ENCODE measurements around the gene LMF1.

GRCh38 chr16:1012135-1012534 lies 41.4 kb upstream of the LMF1 start:
- TF ChIP-seq SRF (IDR thresholded peaks at IDR 0.05; ENCODE audit: low read depth, low read length) = no peak
- no peak for TF ChIP-seq CTCF (IDR thresholded peaks at IDR 0.05; ENCODE audit: control extremely low read depth in 1 of 3, insufficient read depth in 1 of 3, low read depth in 1 of 3, low read length in 3 of 3)
- TF ChIP-seq ATF2 (IDR thresholded peaks at IDR 0.05; ENCODE audit: low read length) = no peak
- TF ChIP-seq ZNF274 (IDR thresholded peaks at IDR 0.05; ENCODE audit: borderline replicate concordance, extremely low read depth, low read length) = no peak
- TF ChIP-seq MAFK (IDR thresholded peaks at IDR 0.05; ENCODE audit: low read depth, low read length) = no peak
- TF ChIP-seq POLR2A (IDR thresholded peaks at IDR 0.05; ENCODE audit: control extremely low read depth in 1 of 2, low read depth in 2 of 2, low read length in 2 of 2) = no peak
- TF ChIP-seq SUZ12 (IDR thresholded peaks at IDR 0.05; ENCODE audit: low read length) = no peak
- TF ChIP-seq SP1 (IDR thresholded peaks at IDR 0.05; ENCODE audit: low read depth, low read length) = no peak
- no peak for TF ChIP-seq MAX (IDR thresholded peaks at IDR 0.05)
- no peak for TF ChIP-seq RXRA (IDR thresholded peaks at IDR 0.05; ENCODE audit: insufficient read depth, low read depth, low read length)
- TF ChIP-seq USF2 (IDR thresholded peaks at IDR 0.05; ENCODE audit: low read length) = no peak
- no peak for TF ChIP-seq TAF1 (IDR thresholded peaks at IDR 0.05; ENCODE audit: low read depth, low read length)
- no peak for TF ChIP-seq TEAD4 (IDR thresholded peaks at IDR 0.05; ENCODE audit: low read depth, low read length)
- no peak for TF ChIP-seq RAD21 (IDR thresholded peaks at IDR 0.05 in 1 of 2, conservative IDR thresholded peaks at IDR 0.05 in 1 of 2; ENCODE audit: low read depth in 2 of 2, low read length in 2 of 2)

All from H1 (cell line).